Peyer's patch (tissue), 4 donors: ENCODE results near the gene CDKL5.

Source experiments
- POLR2A ChIP-seq, 2 donors: fragments of 450-650 bp; IDR thresholded peaks; one replicate each; pipeline ENCODE4 v1.5.1; 2017; ENCODE audit warnings: antibody characterized with exemption in 2 of 2, mild to moderate bottlenecking in 2 of 2, moderate library complexity in 2 of 2
- TF ChIP-seq, protein P1 (sequence below), 6 experiments: fragments of 450-650 bp in 4 of 6; fragments of 200-600 bp in 2 of 6; sonication (generic) in 1 of 6; IDR thresholded peaks; one replicate each; pipeline ENCODE4 v1.5.1; 2017 to 2019; ENCODE audit warnings: antibody characterized with exemption in 6 of 6, mild to moderate bottlenecking in 3 of 6, moderate library complexity in 1 of 6

DNA sequence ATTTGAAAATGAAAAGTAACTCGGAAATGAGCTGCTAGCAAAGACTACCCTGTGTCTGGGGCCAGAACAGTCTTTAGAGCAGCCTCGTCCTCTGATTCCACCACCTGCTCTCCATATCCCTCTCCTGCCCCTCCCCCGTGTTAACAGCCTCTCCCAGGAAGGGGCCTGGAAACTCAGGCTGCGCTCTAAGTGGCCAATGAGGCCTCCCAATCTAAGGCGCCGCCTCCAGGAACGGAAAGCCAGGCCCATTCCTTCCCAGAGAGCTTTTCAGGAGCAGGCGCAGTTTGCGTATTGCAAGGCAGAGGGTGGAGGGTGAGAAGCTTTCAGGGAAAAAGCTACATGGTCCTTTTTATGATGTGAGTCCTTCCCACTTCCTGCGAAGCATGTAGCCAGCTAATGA is 215.3 kb downstream of the CDKL5 start:
- TF ChIP-seq, protein P1, sequence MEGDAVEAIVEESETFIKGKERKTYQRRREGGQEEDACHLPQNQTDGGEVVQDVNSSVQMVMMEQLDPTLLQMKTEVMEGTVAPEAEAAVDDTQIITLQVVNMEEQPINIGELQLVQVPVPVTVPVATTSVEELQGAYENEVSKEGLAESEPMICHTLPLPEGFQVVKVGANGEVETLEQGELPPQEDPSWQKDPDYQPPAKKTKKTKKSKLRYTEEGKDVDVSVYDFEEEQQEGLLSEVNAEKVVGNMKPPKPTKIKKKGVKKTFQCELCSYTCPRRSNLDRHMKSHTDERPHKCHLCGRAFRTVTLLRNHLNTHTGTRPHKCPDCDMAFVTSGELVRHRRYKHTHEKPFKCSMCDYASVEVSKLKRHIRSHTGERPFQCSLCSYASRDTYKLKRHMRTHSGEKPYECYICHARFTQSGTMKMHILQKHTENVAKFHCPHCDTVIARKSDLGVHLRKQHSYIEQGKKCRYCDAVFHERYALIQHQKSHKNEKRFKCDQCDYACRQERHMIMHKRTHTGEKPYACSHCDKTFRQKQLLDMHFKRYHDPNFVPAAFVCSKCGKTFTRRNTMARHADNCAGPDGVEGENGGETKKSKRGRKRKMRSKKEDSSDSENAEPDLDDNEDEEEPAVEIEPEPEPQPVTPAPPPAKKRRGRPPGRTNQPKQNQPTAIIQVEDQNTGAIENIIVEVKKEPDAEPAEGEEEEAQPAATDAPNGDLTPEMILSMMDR (IDR thresholded peaks at IDR 0.05), result no peak
- no peak for TF ChIP-seq POLR2A (IDR thresholded peaks at IDR 0.05)
